ENCODE results near the gene NOL4L.

DNA sequence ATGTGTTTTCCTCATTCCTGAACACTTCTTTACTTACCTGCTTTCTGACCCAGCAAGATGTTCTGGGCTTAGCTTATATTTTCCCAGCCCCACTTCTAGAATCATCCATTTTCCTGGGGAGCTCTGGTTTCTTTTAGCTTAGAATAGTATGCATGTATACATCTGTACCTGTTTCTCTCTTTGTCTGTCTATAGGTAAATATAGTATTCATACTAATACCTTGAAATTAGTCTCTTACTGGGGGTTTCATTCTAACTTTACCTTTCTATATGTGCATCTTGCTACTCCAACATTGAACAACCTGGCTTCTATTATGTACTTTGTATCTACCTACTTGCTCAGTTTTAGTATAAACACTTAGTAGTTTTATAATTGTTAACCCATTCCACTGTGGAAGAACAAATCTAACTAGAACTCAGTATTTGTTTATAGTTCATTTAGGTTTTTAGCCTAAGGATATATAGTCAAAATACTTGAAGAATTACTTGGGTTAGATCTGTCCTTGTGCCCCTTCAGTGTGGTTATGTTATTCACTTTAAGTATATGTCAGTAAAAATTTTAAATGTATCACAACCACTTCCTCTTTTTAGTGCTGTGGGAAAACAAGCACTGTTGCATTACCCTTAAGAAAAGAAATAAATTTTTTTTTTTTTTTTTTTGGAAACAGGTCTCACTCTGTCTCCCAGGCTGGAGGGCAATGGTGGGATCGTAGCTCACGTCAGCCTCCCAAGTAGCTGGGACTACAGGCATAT is 173.0 kb downstream of the NOL4L start:
- no peak for TF ChIP-seq EZH2 (IDR thresholded peaks at IDR 0.05; ENCODE audit: borderline replicate concordance, low read depth, low read length, poor library complexity, severe bottlenecking)
- TF ChIP-seq CTCF (conservative IDR thresholded peaks at IDR 0.05; ENCODE audit: low read depth, low read length) = no peak

All from A673 (cell line).